Measurements from ENCODE around the gene IQCF6.

DNA sequence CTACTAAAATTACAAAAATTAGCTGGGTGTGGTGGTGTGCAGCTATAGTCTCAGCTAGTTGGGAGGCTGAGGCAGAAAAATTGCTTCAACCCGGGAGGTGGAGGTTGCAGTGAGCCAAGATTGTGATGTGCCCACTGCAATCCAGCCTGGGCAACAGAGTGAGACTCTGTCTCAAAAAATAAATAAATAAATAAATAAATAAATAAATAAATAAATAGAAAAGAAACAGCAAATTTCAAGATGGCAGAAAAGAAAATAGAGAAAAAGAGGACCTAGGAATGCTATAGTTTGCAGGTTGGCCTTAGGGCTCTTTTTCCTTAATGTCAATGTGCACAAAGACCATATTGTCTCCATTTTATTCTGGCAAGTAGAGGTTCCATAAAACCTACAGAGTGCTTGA is 28.2 kb downstream of the IQCF6 start:
- TF ChIP-seq CTCF (IDR thresholded peaks at IDR 0.05) (no peak), POLR2AphosphoS5 (IDR thresholded peaks at IDR 0.05) (no peak)

Data from gastroesophageal sphincter (tissue), 3 donors.